ENCODE measurements around the gene GNS. TPM values are rescaled to one million over a fixed set of nuclear protein-coding genes. Genes with fewer than 3 reads are reported as not detected.
A peak's percentile ranks its signal among the peaks of the same experiment; 100 is the strongest.

GNS gene
- total RNA-seq, 1 donor from 2014 or later = 346 TPM

GRCh38 chr12:64671681-64672080 is 87.5 kb downstream of the GNS start:
- DNase-seq = no peak

GRCh38 chr12:64670919-64671639 is 88.1 kb downstream of the GNS start:
- DNase-seq = peak; percentile 66

GRCh38 chr12:64670019-64670418 is 89.2 kb downstream of the GNS start:
- no peak for DNase-seq

GRCh38 chr12:64669270-64669842 is 89.8 kb downstream of the GNS start:
- peak; percentile 78 for DNase-seq

- DNase-seq = no peak
Observed at GRCh38 chr12:64667793-64668192, 91.4 kb downstream of the GNS start.

- no peak for DNase-seq
Observed at GRCh38 chr12:64666054-64666914, 92.9 kb downstream of the GNS start.

- no peak for DNase-seq
Observed at GRCh38 chr12:64665514-64665913, 93.7 kb downstream of the GNS start.

Other genes with a start within 250 kb of the GNS start
- 37.9 and 43.4 TPM in 2 replicates for gene RASSF3, start 148.9 kb downstream of the GNS start, total RNA-seq
- gene TBC1D30, start 65.2 kb upstream of the GNS start, total RNA-seq = 19.6 and 19.9 TPM in 2 replicates

All from dermis blood vessel endothelial cell (primary cell).